Vagina (tissue), 2 donors: ENCODE data around the gene CCL19. TPM values are rescaled to one million over a fixed set of nuclear protein-coding genes. Genes with fewer than 3 reads are reported as not detected.

ENCODE experiments used
- DNase-seq, 2 donors: peaks; one replicate each; pipeline ENCODE4 v3.0.0-alpha.2; 2017; ENCODE audit errors: extremely low spot score in 2 of 2
- H3K27ac ChIP-seq: fragments of 200-600 bp; sonication (generic); one replicate; pipeline ENCODE4 v1.5.1; 2019
- H3K27me3 ChIP-seq: fragments of 200-600 bp; sonication (generic); one replicate; pipeline ENCODE4 v1.5.1; 2019
- H3K36me3 ChIP-seq, 2 donors: fragments of 200-600 bp; sonication (generic); one replicate each; pipeline ENCODE4 v1.5.1; 2017 to 2019
- H3K4me1 ChIP-seq: fragments of 200-600 bp; sonication (generic); one replicate; pipeline ENCODE4 v1.5.1; 2019
- H3K4me3 ChIP-seq, 2 donors: fragments of 200-600 bp; sonication (generic); 1 replicate in 1 of 2; 2 replicates in 1 of 2; pipeline ENCODE4 v1.5.1; 2016 to 2019
- H3K9me3 ChIP-seq: fragments of 200-600 bp; sonication (generic); one replicate; pipeline ENCODE4 v1.5.1; 2019
- POLR2A ChIP-seq, 2 donors: fragments of 450-650 bp; IDR thresholded peaks; one replicate each; pipeline ENCODE4 v1.6.1; 2017; ENCODE audit warnings: antibody characterized with exemption in 2 of 2, mild to moderate bottlenecking in 2 of 2, moderate library complexity in 2 of 2
- POLR2AphosphoS5 ChIP-seq, 2 donors: sonication (generic); formaldehyde crosslinking; IDR thresholded peaks; one replicate each; pipeline ENCODE4 v1.9.0; 2017; ENCODE audit warnings: antibody characterized with exemption in 2 of 2, mild to moderate bottlenecking in 2 of 2, low read depth in 1 of 2; ENCODE audit not compliant: insufficient read depth in 1 of 2
- intact Hi-C: fragments of 100-400 bp; cut with DNase I; formaldehyde crosslinking; loops from one replicate; pipeline ENCODE4 v1.15.1; 2023
- total RNA-seq: library from RNA; depleted of rRNA; stranded (reverse); fragments of >200 nt; gene quantifications from one replicate; pipeline ENCODE4 v1.2.3, GENCODE V29; 2016
- TF ChIP-seq, protein P1 (sequence below), 3 experiments: fragments of 450-650 bp in 2 of 3; fragments of 200-600 bp in 1 of 3; sonication (generic) in 1 of 3; IDR thresholded peaks; one replicate each; pipeline ENCODE4 v1.5.1; 2017 to 2019; ENCODE audit warnings: antibody characterized with exemption in 3 of 3, mild to moderate bottlenecking in 2 of 3, moderate library complexity in 2 of 3

Gene CCL19
- total RNA-seq, 1 donor from 2014 or later = 3.7 TPM

DNA sequence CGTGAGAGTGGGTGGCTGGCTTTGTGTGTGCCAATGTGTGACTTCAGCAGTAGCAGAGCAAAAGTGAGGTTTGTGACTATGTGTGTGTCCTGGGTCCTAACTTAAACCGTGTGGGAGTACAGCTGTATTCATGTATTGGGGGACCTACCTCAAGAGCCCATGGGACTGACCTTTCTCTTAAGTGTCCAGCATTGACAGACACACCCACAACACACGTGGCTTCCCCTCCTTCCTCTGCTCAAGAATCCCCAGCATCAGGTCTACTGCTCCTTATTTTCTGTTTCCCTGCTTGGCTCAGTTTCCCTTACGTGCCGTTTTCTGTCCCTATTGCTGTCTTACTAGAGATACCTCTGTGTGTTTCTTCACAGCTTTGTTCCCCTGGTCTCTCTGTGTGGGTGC is 38.5 kb downstream of the CCL19 start:
- DNase-seq = no peak
- Histone ChIP-seq H3K4me1 (peaks cover 67% of the 10 kb centered on the region), H3K27ac (peak overlapping the region; percentile 87), H3K4me3 (peak overlapping the region; percentile 37 to 45), H3K9me3 (no peaks in the 10 kb centered on the region), H3K27me3 (no peaks in the 10 kb centered on the region), H3K36me3 (peaks cover 0 to 15% of the 10 kb centered on the region in 2 donors)
- intact Hi-C loops = no loop called here
- TF ChIP-seq, protein P1, sequence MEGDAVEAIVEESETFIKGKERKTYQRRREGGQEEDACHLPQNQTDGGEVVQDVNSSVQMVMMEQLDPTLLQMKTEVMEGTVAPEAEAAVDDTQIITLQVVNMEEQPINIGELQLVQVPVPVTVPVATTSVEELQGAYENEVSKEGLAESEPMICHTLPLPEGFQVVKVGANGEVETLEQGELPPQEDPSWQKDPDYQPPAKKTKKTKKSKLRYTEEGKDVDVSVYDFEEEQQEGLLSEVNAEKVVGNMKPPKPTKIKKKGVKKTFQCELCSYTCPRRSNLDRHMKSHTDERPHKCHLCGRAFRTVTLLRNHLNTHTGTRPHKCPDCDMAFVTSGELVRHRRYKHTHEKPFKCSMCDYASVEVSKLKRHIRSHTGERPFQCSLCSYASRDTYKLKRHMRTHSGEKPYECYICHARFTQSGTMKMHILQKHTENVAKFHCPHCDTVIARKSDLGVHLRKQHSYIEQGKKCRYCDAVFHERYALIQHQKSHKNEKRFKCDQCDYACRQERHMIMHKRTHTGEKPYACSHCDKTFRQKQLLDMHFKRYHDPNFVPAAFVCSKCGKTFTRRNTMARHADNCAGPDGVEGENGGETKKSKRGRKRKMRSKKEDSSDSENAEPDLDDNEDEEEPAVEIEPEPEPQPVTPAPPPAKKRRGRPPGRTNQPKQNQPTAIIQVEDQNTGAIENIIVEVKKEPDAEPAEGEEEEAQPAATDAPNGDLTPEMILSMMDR (IDR thresholded peaks at IDR 0.05) = no peak
- no peak for TF ChIP-seq POLR2A (IDR thresholded peaks at IDR 0.05)
- no peak for TF ChIP-seq POLR2AphosphoS5 (IDR thresholded peaks at IDR 0.05; ENCODE audit: insufficient read depth in 1 of 2, low read depth in 1 of 2)

DNA sequence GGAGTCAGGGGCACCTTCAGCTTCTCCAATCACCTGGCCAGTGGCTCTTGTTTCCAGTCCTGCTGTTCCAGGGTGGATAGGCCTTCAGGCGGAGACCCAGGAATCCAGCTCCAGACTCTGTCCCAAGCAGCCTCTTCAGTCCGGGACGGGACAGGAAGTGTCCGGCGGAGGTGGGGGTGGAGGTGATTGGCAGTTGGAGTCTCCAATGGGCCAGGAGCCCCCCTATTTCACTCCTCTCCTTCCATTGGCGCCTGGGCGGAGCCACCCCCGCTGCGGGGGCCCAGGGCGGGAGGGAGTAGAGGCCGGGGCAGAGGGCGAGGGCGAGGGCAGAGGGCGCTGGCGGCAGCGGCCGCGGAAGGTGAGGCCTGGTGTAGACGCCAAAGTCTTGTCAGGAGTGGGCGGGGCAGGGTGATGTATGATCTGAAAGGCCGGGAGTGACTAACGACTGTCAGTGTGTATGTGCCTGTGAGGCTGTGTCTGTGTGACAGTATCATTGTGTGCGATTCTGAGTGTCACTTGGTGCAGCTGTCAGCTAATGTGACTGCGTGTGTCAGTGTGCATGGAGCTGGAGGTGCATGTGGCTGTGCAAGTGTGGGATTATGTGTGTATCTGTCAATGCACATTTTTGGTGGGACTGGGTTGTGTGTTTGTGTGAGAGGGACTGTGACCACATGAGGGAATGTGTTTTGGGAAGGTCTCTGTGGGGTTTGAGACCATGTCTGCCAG is 39.0 kb downstream of the CCL19 start, which contains the start of gene IL11RA:
Gene IL11RA, plus strand, starts transcription at position 310 of the 726 bp plus-strand sequence. CDS start 3,033 bp downstream, outside the sequence.
- no peak for TF ChIP-seq POLR2A (IDR thresholded peaks at IDR 0.05)
- peak; percentile 47 to 88 for TF ChIP-seq POLR2AphosphoS5 (IDR thresholded peaks at IDR 0.05; ENCODE audit: insufficient read depth in 1 of 2, low read depth in 1 of 2)
- Histone ChIP-seq H3K27ac (peak within 1 kb of the TSS; percentile 87), H3K9me3 (no peaks in the 10 kb centered on the region), H3K36me3 (peaks cover 0 to 15% of the 10 kb centered on the region in 2 donors), H3K4me1 (peaks cover 73% of the 10 kb centered on the region), H3K4me3 (peak within 1 kb of the TSS; percentile 37 to 45), H3K27me3 (no peaks in the 10 kb centered on the region)
- intact Hi-C loops = no loop called here
- DNase-seq = no peak

DNA sequence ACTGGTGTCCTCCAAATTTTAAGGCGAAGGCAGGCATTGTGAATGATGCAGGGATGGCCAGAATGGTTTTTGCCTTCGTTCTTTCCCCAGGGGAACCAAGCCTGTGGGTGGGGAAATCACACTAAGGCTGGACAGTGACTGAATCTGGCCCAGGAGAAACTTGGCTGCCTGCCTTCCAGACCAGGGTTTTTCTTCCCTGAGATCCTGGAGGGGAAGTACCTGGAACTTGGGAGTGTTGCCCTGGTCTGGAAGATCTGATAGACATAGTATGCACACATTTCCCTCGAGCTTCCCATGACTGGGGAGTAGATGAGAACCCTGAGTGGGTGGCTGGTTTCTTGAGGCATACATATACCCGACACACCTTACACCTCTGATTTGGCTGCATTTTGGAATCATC is 39.8 kb downstream of the CCL19 start:
- TF ChIP-seq, protein P1 (IDR thresholded peaks at IDR 0.05) = no peak
- TF ChIP-seq POLR2AphosphoS5 (IDR thresholded peaks at IDR 0.05; ENCODE audit: insufficient read depth in 1 of 2, low read depth in 1 of 2) (no peak), POLR2A (IDR thresholded peaks at IDR 0.05) (no peak)
- DNase-seq = no peak
- Histone ChIP-seq H3K27ac (peak overlapping the region; percentile 87), H3K9me3 (no peaks in the 10 kb centered on the region), H3K4me3 (peak overlapping the region; percentile 37 to 45), H3K4me1 (peaks cover 71% of the 10 kb centered on the region), H3K27me3 (no peaks in the 10 kb centered on the region), H3K36me3 (peaks cover 0 to 15% of the 10 kb centered on the region in 2 donors)
- intact Hi-C loops = no loop called here

DNA sequence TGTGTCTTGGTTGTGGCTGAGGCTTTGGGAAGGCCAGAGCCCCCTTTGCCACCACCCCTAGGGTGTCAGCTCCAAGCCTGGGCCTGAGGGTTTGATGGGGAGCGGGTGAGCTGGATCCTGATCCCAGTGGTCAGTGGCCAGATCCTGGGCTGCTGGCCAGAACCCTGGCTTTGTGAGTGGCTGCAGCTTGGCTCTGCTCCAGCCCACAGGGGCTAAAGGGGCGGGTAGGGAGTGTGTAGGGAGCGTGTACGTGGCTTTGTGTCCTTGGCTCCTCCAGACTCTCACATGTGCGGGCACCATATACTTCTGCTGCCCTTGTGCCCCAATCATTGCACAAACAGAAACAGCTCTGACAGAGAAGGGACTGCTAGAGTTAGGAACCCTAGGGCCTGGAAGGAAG is 40.3 kb downstream of the CCL19 start:
- Histone ChIP-seq H3K27me3 (no peaks in the 10 kb centered on the region), H3K4me1 (peaks cover 71% of the 10 kb centered on the region), H3K36me3 (peaks cover 0 to 15% of the 10 kb centered on the region in 2 donors), H3K27ac (peak overlapping the region; percentile 87), H3K9me3 (no peaks in the 10 kb centered on the region), H3K4me3 (no peak overlapping the region)
- no peak for TF ChIP-seq POLR2AphosphoS5 (IDR thresholded peaks at IDR 0.05; ENCODE audit: insufficient read depth in 1 of 2, low read depth in 1 of 2)
- no peak for TF ChIP-seq POLR2A (IDR thresholded peaks at IDR 0.05)
- TF ChIP-seq, protein P1 (IDR thresholded peaks at IDR 0.05) = no peak
- no peak for DNase-seq
- intact Hi-C loops = no loop called here

DNA sequence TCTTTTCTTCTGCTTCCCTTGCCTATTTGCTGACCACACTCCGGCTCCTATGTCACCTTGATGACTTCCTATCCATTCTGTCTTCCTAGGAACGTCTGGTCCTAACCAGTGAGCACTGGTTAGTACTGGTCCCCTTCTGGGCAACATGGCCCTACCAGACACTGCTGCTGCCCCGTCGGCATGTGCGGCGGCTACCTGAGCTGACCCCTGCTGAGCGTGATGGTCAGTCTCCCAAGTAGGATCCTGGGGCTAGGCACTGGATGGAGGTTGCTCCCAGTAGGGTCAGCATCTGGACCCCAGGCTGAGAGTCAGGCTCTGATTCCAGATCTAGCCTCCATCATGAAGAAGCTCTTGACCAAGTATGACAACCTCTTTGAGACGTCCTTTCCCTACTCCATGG is 42.4 kb downstream of the CCL19 start:
- peaks cover 0 to 15% of the 10 kb centered on the region in 2 donors for H3K36me3 ChIP-seq
- H3K4me3 ChIP-seq = no peak overlapping the region
- H3K27me3 ChIP-seq = no peaks in the 10 kb centered on the region
- DNase-seq = no peak
- intact Hi-C loops = no loop called here
- H3K9me3 ChIP-seq = no peaks in the 10 kb centered on the region
- no peak overlapping the region for H3K27ac ChIP-seq
- H3K4me1 ChIP-seq = peaks cover 50% of the 10 kb centered on the region
- TF ChIP-seq POLR2A (IDR thresholded peaks at IDR 0.05) = no peak
- TF ChIP-seq POLR2AphosphoS5 (IDR thresholded peaks at IDR 0.05; ENCODE audit: insufficient read depth in 1 of 2, low read depth in 1 of 2) = no peak
- TF ChIP-seq, protein P1 (IDR thresholded peaks at IDR 0.05) = no peak
